ENCODE data around the gene TGFB2. TPM values are rescaled to one million over a fixed set of nuclear protein-coding genes. Genes with fewer than 3 reads are reported as not detected.

Gene TGFB2
- total and polyA plus RNA-seq, 2 experiments from 2014 or later, result 0.31 to 1.4 TPM

DNA sequence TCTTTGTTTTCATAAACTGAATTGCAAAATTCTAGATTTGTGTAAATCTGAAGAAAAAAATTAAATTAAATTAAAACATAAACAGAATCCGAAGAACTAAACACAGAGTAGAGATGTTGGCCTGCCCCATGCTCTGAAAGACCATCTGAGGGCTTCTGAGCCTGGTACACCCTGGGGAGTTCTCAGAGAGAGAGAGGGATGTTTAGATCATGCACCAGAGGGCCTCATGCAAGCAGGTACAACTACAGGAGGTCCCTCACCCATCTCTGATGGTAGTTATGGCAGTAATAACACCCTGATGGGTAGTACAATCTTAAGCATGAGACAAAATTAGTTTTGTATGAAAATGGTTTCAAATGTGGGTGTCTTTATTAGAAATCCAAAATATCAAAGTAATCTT lies 127.7 kb downstream of the TGFB2 start:
- no peak overlapping the region for H2AFZ ChIP-seq
- ATAC-seq, result no peak
- Mint-ChIP-seq H3K27me3 (ENCODE audit: insufficient read depth, low read depth, poor library complexity) (no peaks in the 10 kb centered on the region), H3K36me3 (ENCODE audit: low read depth) (no peaks in the 10 kb centered on the region), H3K4me3 (no peak overlapping the region), H3K4me1 (no peaks in the 10 kb centered on the region; the same call in 1 of the 3 replicates), H3K27ac (no peak overlapping the region), H3K9me3 (no peaks in the 10 kb centered on the region)
- H3F3A ChIP-seq (replicated peaks; ENCODE audit: low read depth), result no peaks in the 10 kb centered on the region
- no peaks in the 10 kb centered on the region for H3K27me3 ChIP-seq (ENCODE audit: insufficient read depth)
- no peaks in the 10 kb centered on the region for H3K79me2 ChIP-seq (replicated peaks; ENCODE audit: insufficient read depth)
- H3K36me3 ChIP-seq (ENCODE audit: insufficient read depth), result no peaks in the 10 kb centered on the region
- H3K9me2 ChIP-seq (ENCODE audit: insufficient read depth), result no peaks in the 10 kb centered on the region
- no peak for DNase-seq (ENCODE audit: low spot score)
- H3K4me3 ChIP-seq, result no peak overlapping the region
- H4K20me1 ChIP-seq (replicated peaks; ENCODE audit: insufficient read depth), result no peaks in the 10 kb centered on the region
- TF ChIP-seq STAT1 (IDR thresholded peaks at IDR 0.05; ENCODE audit: unreplicated experiment) (no peak), JUNB (IDR thresholded peaks at IDR 0.05; ENCODE audit: unreplicated experiment) (no peak), ZNF331 (CRISPR knock-in tag; IDR thresholded peaks at IDR 0.05; ENCODE audit: low read depth) (no peak), EZH2phosphoT487 (IDR thresholded peaks at IDR 0.05; ENCODE audit: unreplicated experiment) (no peak), NANOG (IDR thresholded peaks at IDR 0.05; ENCODE audit: borderline replicate concordance) (no peak), EZH2 (IDR thresholded peaks at IDR 0.05; ENCODE audit: low read depth, unreplicated experiment) (no peak), POLR2AphosphoS5 (IDR thresholded peaks at IDR 0.05; ENCODE audit: low read depth) (no peak), ZNF114 (CRISPR knock-in tag; IDR thresholded peaks at IDR 0.05) (no peak), CREB1 (CRISPR knock-in tag; IDR thresholded peaks at IDR 0.05; ENCODE audit: low read depth) (no peak)
- TF ChIP-seq, protein P1, sequence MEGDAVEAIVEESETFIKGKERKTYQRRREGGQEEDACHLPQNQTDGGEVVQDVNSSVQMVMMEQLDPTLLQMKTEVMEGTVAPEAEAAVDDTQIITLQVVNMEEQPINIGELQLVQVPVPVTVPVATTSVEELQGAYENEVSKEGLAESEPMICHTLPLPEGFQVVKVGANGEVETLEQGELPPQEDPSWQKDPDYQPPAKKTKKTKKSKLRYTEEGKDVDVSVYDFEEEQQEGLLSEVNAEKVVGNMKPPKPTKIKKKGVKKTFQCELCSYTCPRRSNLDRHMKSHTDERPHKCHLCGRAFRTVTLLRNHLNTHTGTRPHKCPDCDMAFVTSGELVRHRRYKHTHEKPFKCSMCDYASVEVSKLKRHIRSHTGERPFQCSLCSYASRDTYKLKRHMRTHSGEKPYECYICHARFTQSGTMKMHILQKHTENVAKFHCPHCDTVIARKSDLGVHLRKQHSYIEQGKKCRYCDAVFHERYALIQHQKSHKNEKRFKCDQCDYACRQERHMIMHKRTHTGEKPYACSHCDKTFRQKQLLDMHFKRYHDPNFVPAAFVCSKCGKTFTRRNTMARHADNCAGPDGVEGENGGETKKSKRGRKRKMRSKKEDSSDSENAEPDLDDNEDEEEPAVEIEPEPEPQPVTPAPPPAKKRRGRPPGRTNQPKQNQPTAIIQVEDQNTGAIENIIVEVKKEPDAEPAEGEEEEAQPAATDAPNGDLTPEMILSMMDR (conservative IDR thresholded peaks at IDR 0.05; ENCODE audit: low read depth in 2 of 2), result no peak
- TF ChIP-seq, protein P2, sequence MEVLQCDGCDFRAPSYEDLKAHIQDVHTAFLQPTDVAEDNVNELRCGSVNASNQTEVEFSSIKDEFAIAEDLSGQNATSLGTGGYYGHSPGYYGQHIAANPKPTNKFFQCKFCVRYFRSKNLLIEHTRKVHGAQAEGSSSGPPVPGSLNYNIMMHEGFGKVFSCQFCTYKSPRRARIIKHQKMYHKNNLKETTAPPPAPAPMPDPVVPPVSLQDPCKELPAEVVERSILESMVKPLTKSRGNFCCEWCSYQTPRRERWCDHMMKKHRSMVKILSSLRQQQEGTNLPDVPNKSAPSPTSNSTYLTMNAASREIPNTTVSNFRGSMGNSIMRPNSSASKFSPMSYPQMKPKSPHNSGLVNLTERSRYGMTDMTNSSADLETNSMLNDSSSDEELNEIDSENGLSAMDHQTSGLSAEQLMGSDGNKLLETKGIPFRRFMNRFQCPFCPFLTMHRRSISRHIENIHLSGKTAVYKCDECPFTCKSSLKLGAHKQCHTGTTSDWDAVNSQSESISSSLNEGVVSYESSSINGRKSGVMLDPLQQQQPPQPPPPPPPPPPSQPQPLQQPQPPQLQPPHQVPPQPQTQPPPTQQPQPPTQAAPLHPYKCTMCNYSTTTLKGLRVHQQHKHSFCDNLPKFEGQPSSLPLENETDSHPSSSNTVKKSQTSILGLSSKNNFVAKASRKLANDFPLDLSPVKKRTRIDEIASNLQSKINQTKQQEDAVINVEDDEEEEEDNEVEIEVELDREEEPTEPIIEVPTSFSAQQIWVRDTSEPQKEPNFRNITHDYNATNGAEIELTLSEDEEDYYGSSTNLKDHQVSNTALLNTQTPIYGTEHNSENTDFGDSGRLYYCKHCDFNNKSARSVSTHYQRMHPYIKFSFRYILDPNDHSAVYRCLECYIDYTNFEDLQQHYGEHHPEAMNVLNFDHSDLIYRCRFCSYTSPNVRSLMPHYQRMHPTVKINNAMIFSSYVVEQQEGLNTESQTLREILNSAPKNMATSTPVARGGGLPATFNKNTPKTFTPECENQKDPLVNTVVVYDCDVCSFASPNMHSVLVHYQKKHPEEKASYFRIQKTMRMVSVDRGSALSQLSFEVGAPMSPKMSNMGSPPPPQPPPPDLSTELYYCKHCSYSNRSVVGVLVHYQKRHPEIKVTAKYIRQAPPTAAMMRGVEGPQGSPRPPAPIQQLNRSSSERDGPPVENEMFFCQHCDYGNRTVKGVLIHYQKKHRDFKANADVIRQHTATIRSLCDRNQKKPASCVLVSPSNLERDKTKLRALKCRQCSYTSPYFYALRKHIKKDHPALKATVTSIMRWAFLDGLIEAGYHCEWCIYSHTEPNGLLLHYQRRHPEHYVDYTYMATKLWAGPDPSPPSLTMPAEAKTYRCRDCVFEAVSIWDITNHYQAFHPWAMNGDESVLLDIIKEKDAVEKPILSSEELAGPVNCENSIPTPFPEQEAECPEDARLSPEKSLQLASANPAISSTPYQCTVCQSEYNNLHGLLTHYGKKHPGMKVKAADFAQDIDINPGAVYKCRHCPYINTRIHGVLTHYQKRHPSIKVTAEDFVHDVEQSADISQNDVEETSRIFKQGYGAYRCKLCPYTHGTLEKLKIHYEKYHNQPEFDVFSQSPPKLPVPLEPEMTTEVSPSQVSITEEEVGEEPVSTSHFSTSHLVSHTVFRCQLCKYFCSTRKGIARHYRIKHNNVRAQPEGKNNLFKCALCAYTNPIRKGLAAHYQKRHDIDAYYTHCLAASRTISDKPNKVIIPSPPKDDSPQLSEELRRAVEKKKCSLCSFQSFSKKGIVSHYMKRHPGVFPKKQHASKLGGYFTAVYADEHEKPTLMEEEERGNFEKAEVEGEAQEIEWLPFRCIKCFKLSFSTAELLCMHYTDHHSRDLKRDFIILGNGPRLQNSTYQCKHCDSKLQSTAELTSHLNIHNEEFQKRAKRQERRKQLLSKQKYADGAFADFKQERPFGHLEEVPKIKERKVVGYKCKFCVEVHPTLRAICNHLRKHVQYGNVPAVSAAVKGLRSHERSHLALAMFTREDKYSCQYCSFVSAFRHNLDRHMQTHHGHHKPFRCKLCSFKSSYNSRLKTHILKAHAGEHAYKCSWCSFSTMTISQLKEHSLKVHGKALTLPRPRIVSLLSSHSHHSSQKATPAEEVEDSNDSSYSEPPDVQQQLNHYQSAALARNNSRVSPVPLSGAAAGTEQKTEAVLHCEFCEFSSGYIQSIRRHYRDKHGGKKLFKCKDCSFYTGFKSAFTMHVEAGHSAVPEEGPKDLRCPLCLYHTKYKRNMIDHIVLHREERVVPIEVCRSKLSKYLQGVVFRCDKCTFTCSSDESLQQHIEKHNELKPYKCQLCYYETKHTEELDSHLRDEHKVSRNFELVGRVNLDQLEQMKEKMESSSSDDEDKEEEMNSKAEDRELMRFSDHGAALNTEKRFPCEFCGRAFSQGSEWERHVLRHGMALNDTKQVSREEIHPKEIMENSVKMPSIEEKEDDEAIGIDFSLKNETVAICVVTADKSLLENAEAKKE (CRISPR knock-in tag; IDR thresholded peaks at IDR 0.05), result no peak
- TF ChIP-seq, protein P3, sequence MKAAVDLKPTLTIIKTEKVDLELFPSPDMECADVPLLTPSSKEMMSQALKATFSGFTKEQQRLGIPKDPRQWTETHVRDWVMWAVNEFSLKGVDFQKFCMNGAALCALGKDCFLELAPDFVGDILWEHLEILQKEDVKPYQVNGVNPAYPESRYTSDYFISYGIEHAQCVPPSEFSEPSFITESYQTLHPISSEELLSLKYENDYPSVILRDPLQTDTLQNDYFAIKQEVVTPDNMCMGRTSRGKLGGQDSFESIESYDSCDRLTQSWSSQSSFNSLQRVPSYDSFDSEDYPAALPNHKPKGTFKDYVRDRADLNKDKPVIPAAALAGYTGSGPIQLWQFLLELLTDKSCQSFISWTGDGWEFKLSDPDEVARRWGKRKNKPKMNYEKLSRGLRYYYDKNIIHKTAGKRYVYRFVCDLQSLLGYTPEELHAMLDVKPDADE (IDR thresholded peaks at IDR 0.05), result no peak
- TF ChIP-seq, protein P4, sequence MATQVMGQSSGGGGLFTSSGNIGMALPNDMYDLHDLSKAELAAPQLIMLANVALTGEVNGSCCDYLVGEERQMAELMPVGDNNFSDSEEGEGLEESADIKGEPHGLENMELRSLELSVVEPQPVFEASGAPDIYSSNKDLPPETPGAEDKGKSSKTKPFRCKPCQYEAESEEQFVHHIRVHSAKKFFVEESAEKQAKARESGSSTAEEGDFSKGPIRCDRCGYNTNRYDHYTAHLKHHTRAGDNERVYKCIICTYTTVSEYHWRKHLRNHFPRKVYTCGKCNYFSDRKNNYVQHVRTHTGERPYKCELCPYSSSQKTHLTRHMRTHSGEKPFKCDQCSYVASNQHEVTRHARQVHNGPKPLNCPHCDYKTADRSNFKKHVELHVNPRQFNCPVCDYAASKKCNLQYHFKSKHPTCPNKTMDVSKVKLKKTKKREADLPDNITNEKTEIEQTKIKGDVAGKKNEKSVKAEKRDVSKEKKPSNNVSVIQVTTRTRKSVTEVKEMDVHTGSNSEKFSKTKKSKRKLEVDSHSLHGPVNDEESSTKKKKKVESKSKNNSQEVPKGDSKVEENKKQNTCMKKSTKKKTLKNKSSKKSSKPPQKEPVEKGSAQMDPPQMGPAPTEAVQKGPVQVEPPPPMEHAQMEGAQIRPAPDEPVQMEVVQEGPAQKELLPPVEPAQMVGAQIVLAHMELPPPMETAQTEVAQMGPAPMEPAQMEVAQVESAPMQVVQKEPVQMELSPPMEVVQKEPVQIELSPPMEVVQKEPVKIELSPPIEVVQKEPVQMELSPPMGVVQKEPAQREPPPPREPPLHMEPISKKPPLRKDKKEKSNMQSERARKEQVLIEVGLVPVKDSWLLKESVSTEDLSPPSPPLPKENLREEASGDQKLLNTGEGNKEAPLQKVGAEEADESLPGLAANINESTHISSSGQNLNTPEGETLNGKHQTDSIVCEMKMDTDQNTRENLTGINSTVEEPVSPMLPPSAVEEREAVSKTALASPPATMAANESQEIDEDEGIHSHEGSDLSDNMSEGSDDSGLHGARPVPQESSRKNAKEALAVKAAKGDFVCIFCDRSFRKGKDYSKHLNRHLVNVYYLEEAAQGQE (IDR thresholded peaks at IDR 0.05; ENCODE audit: unreplicated experiment), result no peak
- no peak overlapping the region for H3K27ac ChIP-seq (ENCODE audit: low read depth)
- no peaks in the 10 kb centered on the region for H3K4me1 ChIP-seq (ENCODE audit: insufficient read depth)
- no peak overlapping the region for H3K4me2 ChIP-seq

All from GM23338 (cell line).